HEK293 (cell line): ENCODE results near the gene BCL11B.

Experiments
- CTCF ChIA-PET: fragments of 350-600 bp; formaldehyde crosslinking; extraction: SDS; loops from one replicate; lab custom pipeline; 2021; ENCODE audit warnings: antibody characterized with exemption; lab: Yijun Ruan, JAX
- POLR2A ChIA-PET: fragments of 300-600 bp; formaldehyde crosslinking; extraction: SDS; loops from one replicate; lab custom pipeline; 2020; ENCODE audit warnings: antibody characterized with exemption, inconsistent platforms; lab: Yijun Ruan, JAX
- H3K27ac ChIP-seq: fragments of 200-500 bp; sonication (Bioruptor generic); 2 replicates; pipeline ENCODE4 v1.5.1; 2014; ENCODE audit warnings: low read depth, low read length, control low read depth, inconsistent platforms; ENCODE audit errors: extremely low read depth
- H3K36me3 ChIP-seq, 2 experiments: fragments of 200-500 bp in 1 of 2; sonication (Bioruptor generic) in 1 of 2; 1 replicate in 1 of 2; 2 replicates in 1 of 2; pipeline ENCODE4 v1.5.1; 2014 to 2017; ENCODE audit warnings: inconsistent platforms in 2 of 2, low read length in 2 of 2; ENCODE audit not compliant: control insufficient read depth in 2 of 2, insufficient read depth in 1 of 2
- H3K4me1 ChIP-seq: fragments of 200-500 bp; sonication (Bioruptor generic); 2 replicates; pipeline ENCODE4 v1.5.1; 2014; ENCODE audit warnings: mild to moderate bottlenecking, low read length, inconsistent platforms; ENCODE audit not compliant: control insufficient read depth, insufficient read depth
- H3K4me3 ChIP-seq: 2 replicates; pipeline ENCODE4 v1.5.1; 2011; ENCODE audit warnings: low read depth, mild to moderate bottlenecking, control low read depth, low read length, moderate library complexity
- H3K9me3 ChIP-seq: fragments of 200-500 bp; sonication (Bioruptor generic); 2 replicates; pipeline ENCODE4 v1.5.1; 2014; ENCODE audit warnings: low read depth, low read length, inconsistent platforms; ENCODE audit not compliant: control insufficient read depth, insufficient read depth
- ATF2 ChIP-seq: fragments of 450-650 bp; formaldehyde crosslinking; IDR thresholded peaks from 2 replicates; pipeline ENCODE4 v1.5.1; 2016; ENCODE audit warnings: missing biosample characterization, missing genetic modification characterization, low read depth
- GLIS1 ChIP-seq: fragments of 450-650 bp; formaldehyde crosslinking; IDR thresholded peaks from 2 replicates; pipeline ENCODE4 v1.5.1; 2016; ENCODE audit warnings: missing biosample characterization, missing genetic modification characterization
- GLIS2 ChIP-seq: fragments of 450-650 bp; formaldehyde crosslinking; IDR thresholded peaks from 2 replicates; pipeline ENCODE4 v1.5.1; 2016; ENCODE audit warnings: missing biosample characterization, missing genetic modification characterization
- HOXA7 ChIP-seq: sonication (generic); formaldehyde crosslinking; IDR thresholded peaks from 2 replicates; pipeline ENCODE4 v1.8.1; 2022; ENCODE audit warnings: missing genetic modification reagents, borderline replicate concordance
- HOXD13 ChIP-seq: sonication (generic); formaldehyde crosslinking; IDR thresholded peaks from 2 replicates; pipeline ENCODE4 v1.8.0; 2022; ENCODE audit warnings: missing genetic modification reagents, borderline replicate concordance
- KLF10 ChIP-seq: fragments of 450-650 bp; IDR thresholded peaks from 2 replicates; pipeline ENCODE4 v1.5.1; 2018; ENCODE audit warnings: missing biosample characterization, mild to moderate bottlenecking, missing genetic modification characterization
- KLF7 ChIP-seq: fragments of 450-650 bp; formaldehyde crosslinking; IDR thresholded peaks from 2 replicates; pipeline ENCODE4 v1.5.1; 2016; ENCODE audit warnings: missing biosample characterization, missing genetic modification characterization, borderline replicate concordance
- KLF9 ChIP-seq: fragments of 450-650 bp; formaldehyde crosslinking; IDR thresholded peaks from 2 replicates; pipeline ENCODE4 v1.5.1; 2016; ENCODE audit warnings: missing biosample characterization, missing genetic modification characterization, low read depth
- MEIS1 ChIP-seq: sonication (generic); formaldehyde crosslinking; IDR thresholded peaks from 2 replicates; pipeline ENCODE4 v1.8.1; 2022; ENCODE audit warnings: missing genetic modification reagents, mild to moderate bottlenecking, borderline replicate concordance
- MYNN ChIP-seq: fragments of 450-650 bp; formaldehyde crosslinking; IDR thresholded peaks from 2 replicates; pipeline ENCODE4 v1.5.1; 2016; ENCODE audit warnings: missing biosample characterization, missing genetic modification characterization, borderline replicate concordance
- MZF1 ChIP-seq: fragments of 450-650 bp; formaldehyde crosslinking; IDR thresholded peaks from 2 replicates; pipeline ENCODE4 v1.5.1; 2017; ENCODE audit warnings: missing biosample characterization, missing genetic modification characterization, borderline replicate concordance
- PRDM6 ChIP-seq: fragments of 450-650 bp; formaldehyde crosslinking; IDR thresholded peaks from 2 replicates; pipeline ENCODE4 v1.5.1; 2017; ENCODE audit warnings: missing biosample characterization, missing genetic modification characterization
- RBAK ChIP-seq: fragments of 450-650 bp; formaldehyde crosslinking; IDR thresholded peaks from 2 replicates; pipeline ENCODE4 v1.5.1; 2016; ENCODE audit warnings: missing biosample characterization, missing genetic modification characterization
- ZBTB8A ChIP-seq: fragments of 450-650 bp; formaldehyde crosslinking; IDR thresholded peaks from 2 replicates; pipeline ENCODE4 v1.5.1; 2016; ENCODE audit warnings: missing biosample characterization, missing genetic modification characterization
- ZFP69B ChIP-seq: fragments of 450-650 bp; formaldehyde crosslinking; IDR thresholded peaks from 2 replicates; pipeline ENCODE4 v1.5.1; 2016; ENCODE audit warnings: missing biosample characterization, missing genetic modification characterization
- ZIC2 ChIP-seq: fragments of 450-650 bp; formaldehyde crosslinking; IDR thresholded peaks from 2 replicates; pipeline ENCODE4 v1.5.1; 2016; ENCODE audit warnings: missing biosample characterization, missing genetic modification characterization
- ZNF10 ChIP-seq: fragments of 450-650 bp; formaldehyde crosslinking; IDR thresholded peaks from 2 replicates; pipeline ENCODE4 v1.5.1; 2017; ENCODE audit warnings: missing biosample characterization, missing genetic modification characterization
- ZNF2 ChIP-seq: fragments of 450-650 bp; formaldehyde crosslinking; IDR thresholded peaks from 2 replicates; pipeline ENCODE4 v1.5.1; 2016; ENCODE audit warnings: missing biosample characterization, missing genetic modification characterization
- ZNF223 ChIP-seq: fragments of 450-650 bp; formaldehyde crosslinking; IDR thresholded peaks from 2 replicates; pipeline ENCODE4 v1.5.1; 2016; ENCODE audit warnings: missing biosample characterization, missing genetic modification characterization
- ZNF23 ChIP-seq: fragments of 450-650 bp; formaldehyde crosslinking; IDR thresholded peaks from 2 replicates; pipeline ENCODE4 v1.5.1; 2016; ENCODE audit warnings: missing biosample characterization, missing genetic modification characterization, borderline replicate concordance
- ZNF239 ChIP-seq: fragments of 450-650 bp; formaldehyde crosslinking; IDR thresholded peaks from 2 replicates; pipeline ENCODE4 v1.5.1; 2016; ENCODE audit warnings: missing biosample characterization, missing genetic modification characterization
- ZNF24 ChIP-seq: fragments of 450-650 bp; formaldehyde crosslinking; IDR thresholded peaks from 2 replicates; pipeline ENCODE4 v1.5.1; 2016; ENCODE audit warnings: missing biosample characterization, missing genetic modification characterization
- ZNF324 ChIP-seq: fragments of 450-650 bp; formaldehyde crosslinking; IDR thresholded peaks from 2 replicates; pipeline ENCODE4 v1.5.1; 2016; ENCODE audit warnings: missing biosample characterization, missing genetic modification characterization
- ZNF544 ChIP-seq: fragments of 450-650 bp; formaldehyde crosslinking; IDR thresholded peaks from 2 replicates; pipeline ENCODE4 v1.5.0; 2017; ENCODE audit warnings: missing biosample characterization, missing genetic modification characterization
- ZNF585B ChIP-seq: fragments of 450-650 bp; formaldehyde crosslinking; IDR thresholded peaks from 2 replicates; pipeline ENCODE4 v1.5.1; 2016; ENCODE audit warnings: missing biosample characterization, missing genetic modification characterization
- ZNF600 ChIP-seq: fragments of 450-650 bp; formaldehyde crosslinking; IDR thresholded peaks from 2 replicates; pipeline ENCODE4 v1.5.1; 2016; ENCODE audit warnings: missing biosample characterization, missing genetic modification characterization
- ZNF626 ChIP-seq: fragments of 450-650 bp; sonication (Bioruptor Pico); formaldehyde crosslinking; IDR thresholded peaks from 2 replicates; pipeline ENCODE4 v1.5.1; 2018; ENCODE audit warnings: missing biosample characterization, missing genetic modification characterization, inconsistent platforms
- ZNF629 ChIP-seq: fragments of 450-650 bp; formaldehyde crosslinking; IDR thresholded peaks from 2 replicates; pipeline ENCODE4 v1.5.1; 2017; ENCODE audit warnings: missing biosample characterization, missing genetic modification characterization
- ZNF701 ChIP-seq: fragments of 450-650 bp; formaldehyde crosslinking; IDR thresholded peaks from 2 replicates; pipeline ENCODE4 v1.5.1; 2016; ENCODE audit warnings: missing biosample characterization, missing genetic modification characterization
- TF ChIP-seq, protein P1 (sequence below): fragments of 450-650 bp; formaldehyde crosslinking; IDR thresholded peaks from 2 replicates; pipeline ENCODE4 v1.5.1; 2016; ENCODE audit warnings: missing biosample characterization, missing genetic modification characterization
- TF ChIP-seq, protein P2 (sequence below): fragments of 450-650 bp; formaldehyde crosslinking; IDR thresholded peaks from 2 replicates; pipeline ENCODE4 v1.5.1; 2016; ENCODE audit warnings: missing biosample characterization, missing genetic modification characterization
- TF ChIP-seq, protein P3 (sequence below): fragments of 450-650 bp; formaldehyde crosslinking; IDR thresholded peaks from 2 replicates; pipeline ENCODE4 v1.5.1; 2016; ENCODE audit warnings: missing biosample characterization, missing genetic modification characterization

BCL11B gene

GRCh38 chr14:99250636-99251208 lies 21.3 kb downstream of the BCL11B start:
- Histone ChIP-seq H3K4me3 (no peak overlapping the region), H3K9me3 (no peaks in the 10 kb centered on the region), H3K4me1 (peaks cover 64% of the 10 kb centered on the region), H3K27ac (no peak overlapping the region; the same call in 1 of the 2 replicates), H3K36me3 (peaks cover 0 to under 1% of the 10 kb centered on the region in 2 experiments; a peak in 1 of 3 replicates)
- ChIA-PET POLR2A (no interaction called here), CTCF (no interaction called here)
- TF ChIP-seq HOXA7 (CRISPR knock-in tag) = no peak
- TF ChIP-seq ZNF626 (tag by site-specific recombination) = no peak
- TF ChIP-seq, protein P1, sequence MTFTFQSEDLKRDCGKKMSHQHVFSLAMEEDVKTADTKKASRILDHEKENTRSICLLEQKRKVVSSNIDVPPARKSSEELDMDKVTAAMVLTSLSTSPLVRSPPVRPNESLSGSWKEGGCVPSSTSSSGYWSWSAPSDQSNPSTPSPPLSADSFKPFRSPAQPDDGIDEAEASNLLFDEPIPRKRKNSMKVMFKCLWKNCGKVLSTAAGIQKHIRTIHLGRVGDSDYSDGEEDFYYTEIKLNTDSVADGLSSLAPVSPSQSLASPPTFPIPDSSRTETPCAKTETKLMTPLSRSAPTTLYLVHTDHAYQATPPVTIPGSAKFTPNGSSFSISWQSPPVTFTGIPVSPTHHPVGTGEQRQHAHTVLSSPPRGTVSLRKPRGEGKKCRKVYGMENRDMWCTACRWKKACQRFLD (tag by site-specific recombination) = no peak
- no peak for TF ChIP-seq MEIS1
- peak; percentile 80 for TF ChIP-seq PRDM6 (tag by site-specific recombination)
- TF ChIP-seq, protein P2, sequence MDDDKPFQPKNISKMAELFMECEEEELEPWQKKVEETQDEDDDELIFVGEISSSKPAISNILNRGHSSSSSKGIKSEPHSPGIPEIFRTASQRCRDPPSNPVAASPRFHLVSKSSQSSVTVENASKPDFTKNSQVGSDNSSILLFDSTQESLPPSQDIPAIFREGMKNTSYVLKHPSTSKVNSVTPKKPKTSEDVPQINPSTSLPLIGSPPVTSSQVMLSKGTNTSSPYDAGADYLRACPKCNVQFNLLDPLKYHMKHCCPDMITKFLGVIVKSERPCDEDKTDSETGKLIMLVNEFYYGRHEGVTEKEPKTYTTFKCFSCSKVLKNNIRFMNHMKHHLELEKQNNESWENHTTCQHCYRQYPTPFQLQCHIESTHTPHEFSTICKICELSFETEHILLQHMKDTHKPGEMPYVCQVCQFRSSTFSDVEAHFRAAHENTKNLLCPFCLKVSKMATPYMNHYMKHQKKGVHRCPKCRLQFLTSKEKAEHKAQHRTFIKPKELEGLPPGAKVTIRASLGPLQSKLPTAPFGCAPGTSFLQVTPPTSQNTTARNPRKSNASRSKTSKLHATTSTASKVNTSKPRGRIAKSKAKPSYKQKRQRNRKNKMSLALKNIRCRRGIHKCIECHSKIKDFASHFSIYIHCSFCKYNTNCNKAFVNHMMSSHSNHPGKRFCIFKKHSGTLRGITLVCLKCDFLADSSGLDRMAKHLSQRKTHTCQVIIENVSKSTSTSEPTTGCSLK (tag by site-specific recombination) = no peak
- no peak for TF ChIP-seq ZNF585B (tag by site-specific recombination)
- no peak for TF ChIP-seq MYNN
- TF ChIP-seq ZNF23 (tag by site-specific recombination) = no peak
- no peak for TF ChIP-seq KLF10 (tag by site-specific recombination)
- TF ChIP-seq ZNF239 = no peak
- peak; percentile 97 for TF ChIP-seq ZFP69B (tag by site-specific recombination)
- TF ChIP-seq GLIS2 (tag by site-specific recombination) = peak; percentile 23; the same call in 1 of the 2 replicates
- TF ChIP-seq GLIS1 (tag by site-specific recombination) = 0 out of 2 replicates have a peak, but pooled peaks have one; percentile 33
- 0 out of 2 replicates have a peak, but pooled peaks have one; percentile 9 for TF ChIP-seq ZNF10 (tag by site-specific recombination)
- 0 out of 2 replicates have a peak, but pooled peaks have one; percentile 22 for TF ChIP-seq ZNF629 (tag by site-specific recombination)
- no peak for TF ChIP-seq ZNF701 (tag by site-specific recombination)
- TF ChIP-seq ZNF223 (tag by site-specific recombination) = no peak
- TF ChIP-seq HOXD13 = no peak
- no peak for TF ChIP-seq RBAK (tag by site-specific recombination)
- no peak for TF ChIP-seq ZBTB8A (tag by site-specific recombination)
- no peak for TF ChIP-seq KLF7
- TF ChIP-seq KLF9 (tag by site-specific recombination) = no peak
- TF ChIP-seq, protein P3, sequence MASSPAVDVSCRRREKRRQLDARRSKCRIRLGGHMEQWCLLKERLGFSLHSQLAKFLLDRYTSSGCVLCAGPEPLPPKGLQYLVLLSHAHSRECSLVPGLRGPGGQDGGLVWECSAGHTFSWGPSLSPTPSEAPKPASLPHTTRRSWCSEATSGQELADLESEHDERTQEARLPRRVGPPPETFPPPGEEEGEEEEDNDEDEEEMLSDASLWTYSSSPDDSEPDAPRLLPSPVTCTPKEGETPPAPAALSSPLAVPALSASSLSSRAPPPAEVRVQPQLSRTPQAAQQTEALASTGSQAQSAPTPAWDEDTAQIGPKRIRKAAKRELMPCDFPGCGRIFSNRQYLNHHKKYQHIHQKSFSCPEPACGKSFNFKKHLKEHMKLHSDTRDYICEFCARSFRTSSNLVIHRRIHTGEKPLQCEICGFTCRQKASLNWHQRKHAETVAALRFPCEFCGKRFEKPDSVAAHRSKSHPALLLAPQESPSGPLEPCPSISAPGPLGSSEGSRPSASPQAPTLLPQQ = peak; percentile 98
- TF ChIP-seq ZNF24 (tag by site-specific recombination) = no peak
- TF ChIP-seq ZNF324 (tag by site-specific recombination) = no peak
- no peak for TF ChIP-seq ZNF544 (tag by site-specific recombination)
- 0 out of 2 replicates have a peak, but pooled peaks have one; percentile 31 for TF ChIP-seq ZNF2 (tag by site-specific recombination)
- peak; percentile 74; the same call in 1 of the 2 replicates for TF ChIP-seq ZNF600
- TF ChIP-seq ZIC2 (tag by site-specific recombination) = peak; percentile 39; the same call in 1 of the 2 replicates
- 0 out of 2 replicates have a peak, but pooled peaks have one; percentile 14 for TF ChIP-seq ATF2 (tag by site-specific recombination)
- TF ChIP-seq MZF1 (tag by site-specific recombination) = no peak
